ENCODE results near the gene PASK. TPM values are rescaled to one million over a fixed set of nuclear protein-coding genes. Genes with fewer than 3 reads are reported as not detected.

PASK gene
- total and polyA plus RNA-seq, 2 donors from 2014 or later, result 3.1 to 26.0 TPM

- H3K36me3 ChIP-seq (ENCODE audit: control insufficient read depth in 2 of 3, insufficient read depth in 3 of 3, low read length in 3 of 3), result no peaks in the 10 kb centered on the region
- H3K9me3 ChIP-seq (ENCODE audit: control insufficient read depth in 2 of 3, insufficient read depth in 1 of 3, low read length in 3 of 3), result no peaks in the 10 kb centered on the region
- H3K27ac ChIP-seq (ENCODE audit: low read depth in 2 of 2, low read length in 2 of 2), result no peak overlapping the region
- peak in 3 of 5 donors; percentile 21 to 90 (median 52) for DNase-seq
- no peaks in the 10 kb centered on the region for H3K27me3 ChIP-seq (ENCODE audit: control insufficient read depth, insufficient read depth, low read length)
- H3K4me1 ChIP-seq (ENCODE audit: control insufficient read depth in 2 of 3, insufficient read depth in 2 of 3, low read depth in 1 of 3, low read length in 3 of 3), result peaks cover 0 to 2% (median 0%) of the 10 kb centered on the region in 3 donors
- intact Hi-C loops (cut with DNase I), result loop anchor here (10.0 kb wide), 1 partner anchor 209 kb away; no protein-coding TSS in a partner anchor
- no peak for FAIRE-seq
- H3K4me3 ChIP-seq (ENCODE audit: low read length in 3 of 3), result peak overlapping the region in 1 of 3 donors; percentile 35
- no peak for TF ChIP-seq CTCF (IDR thresholded peaks at IDR 0.05; ENCODE audit: borderline replicate concordance, extremely low read depth, insufficient read depth)
- H3K9ac ChIP-seq (ENCODE audit: low read length in 3 of 3), result no peak overlapping the region
These were observed 85.1 kb downstream of the PASK start for GRCh38 chr2:241064008-241064801.

- Histone ChIP-seq H3K4me1 (ENCODE audit: control insufficient read depth in 2 of 3, insufficient read depth in 2 of 3, low read depth in 1 of 3, low read length in 3 of 3) (peaks cover 0 to 2% (median 0%) of the 10 kb centered on the region in 3 donors), H3K36me3 (ENCODE audit: control insufficient read depth in 2 of 3, insufficient read depth in 3 of 3, low read length in 3 of 3) (no peaks in the 10 kb centered on the region), H3K9me3 (ENCODE audit: control insufficient read depth in 2 of 3, insufficient read depth in 1 of 3, low read length in 3 of 3) (no peaks in the 10 kb centered on the region), H3K4me3 (ENCODE audit: low read length in 3 of 3) (peak overlapping the region in 1 of 3 donors; percentile 35), H3K27ac (ENCODE audit: low read depth in 2 of 2, low read length in 2 of 2) (no peak overlapping the region), H3K9ac (ENCODE audit: low read length in 3 of 3) (no peak overlapping the region), H3K27me3 (ENCODE audit: control insufficient read depth, insufficient read depth, low read length) (no peaks in the 10 kb centered on the region)
- DNase-seq (peak in 2 of 5 donors; percentile 28 to 80), FAIRE-seq (no peak)
- intact Hi-C loops (cut with DNase I), result loop anchor here (10.0 kb wide), 1 partner anchor 209 kb away; no protein-coding TSS in a partner anchor
- no peak for TF ChIP-seq CTCF (IDR thresholded peaks at IDR 0.05; ENCODE audit: borderline replicate concordance, extremely low read depth, insufficient read depth)
These were observed 85.7 kb downstream of the PASK start for GRCh38 chr2:241063587-241063986.

- H3K27ac ChIP-seq (ENCODE audit: low read depth in 2 of 2, low read length in 2 of 2), result no peak overlapping the region
- FAIRE-seq (no peak), DNase-seq (peak in 1 of 5 donors; percentile 74)
- H3K36me3 ChIP-seq (ENCODE audit: control insufficient read depth in 2 of 3, insufficient read depth in 3 of 3, low read length in 3 of 3), result no peaks in the 10 kb centered on the region
- no peak for TF ChIP-seq CTCF (IDR thresholded peaks at IDR 0.05; ENCODE audit: borderline replicate concordance, extremely low read depth, insufficient read depth)
- H3K9me3 ChIP-seq (ENCODE audit: control insufficient read depth in 2 of 3, insufficient read depth in 1 of 3, low read length in 3 of 3), result no peaks in the 10 kb centered on the region
- H3K27me3 ChIP-seq (ENCODE audit: control insufficient read depth, insufficient read depth, low read length), result no peaks in the 10 kb centered on the region
- intact Hi-C loops (cut with DNase I), result loop anchor here (10.0 kb wide), 1 partner anchor 208 kb away; no protein-coding TSS in a partner anchor
- H3K9ac ChIP-seq (ENCODE audit: low read length in 3 of 3), result no peak overlapping the region
- H3K4me1 ChIP-seq (ENCODE audit: control insufficient read depth in 2 of 3, insufficient read depth in 2 of 3, low read depth in 1 of 3, low read length in 3 of 3), result peaks cover 0 to 2% (median 0%) of the 10 kb centered on the region in 3 donors
- H3K4me3 ChIP-seq (ENCODE audit: low read length in 3 of 3), result no peak overlapping the region
These were observed 86.2 kb downstream of the PASK start for GRCh38 chr2:241063093-241063551.

All from kidney (tissue), 14 donors.